NCI-H1105 (cell line): ENCODE measurements around the gene ATP2C2.
"Not testable (repeated sequence)": the region's sequence is repeated elsewhere in the genome, so short reads cannot be mapped to it uniquely, and the experiment has no call there.

Experiments used
- DNase-seq: peaks from one replicate; lab custom pipeline; 2025; lab: John Stamatoyannopoulos, UW

ATP2C2 gene

GRCh38 chr16:84396537-84397008, 28.2 kb downstream of the ATP2C2 start:
- no peak for DNase-seq

DNA sequence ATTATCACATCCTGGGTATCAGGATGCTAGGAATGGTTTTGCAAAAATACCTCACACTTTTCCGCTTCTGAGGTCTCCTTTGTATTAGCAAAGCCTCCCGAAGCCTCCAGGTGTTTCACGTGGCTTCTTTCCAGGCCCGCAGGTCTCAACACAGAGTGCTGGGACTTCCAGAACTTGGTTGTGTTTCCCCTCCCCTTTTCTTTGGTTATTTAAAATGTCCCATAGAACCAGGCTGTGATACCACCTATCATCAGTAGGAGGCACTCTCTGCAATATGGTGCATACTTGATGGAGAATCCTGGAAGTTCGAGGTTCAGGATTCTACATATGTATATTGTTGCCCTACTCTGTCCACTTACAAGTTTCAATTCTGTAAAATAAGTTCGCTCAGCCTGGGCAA, 28.8 kb downstream of the ATP2C2 start:
- DNase-seq = no peak

DNA sequence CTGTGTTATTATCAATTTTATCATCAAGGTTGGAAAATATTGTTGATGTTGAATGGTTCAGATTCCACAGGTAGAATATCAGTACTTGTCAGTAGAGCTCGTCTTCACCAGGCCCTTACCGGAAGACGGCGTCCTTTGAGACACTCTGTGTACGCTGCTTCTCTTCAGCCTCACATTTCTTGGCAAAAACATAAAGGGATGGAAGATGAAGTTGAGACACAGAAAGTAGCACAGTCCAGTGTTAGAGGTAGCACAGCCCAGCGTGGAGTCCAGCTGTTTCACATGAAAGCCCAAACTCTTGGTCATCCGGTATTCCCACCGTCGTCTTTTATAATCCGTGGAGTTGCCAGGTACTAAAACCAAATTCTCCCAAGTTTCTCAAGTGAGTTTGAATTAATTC, 30.4 kb downstream of the ATP2C2 start:
- no peak for DNase-seq

DNA sequence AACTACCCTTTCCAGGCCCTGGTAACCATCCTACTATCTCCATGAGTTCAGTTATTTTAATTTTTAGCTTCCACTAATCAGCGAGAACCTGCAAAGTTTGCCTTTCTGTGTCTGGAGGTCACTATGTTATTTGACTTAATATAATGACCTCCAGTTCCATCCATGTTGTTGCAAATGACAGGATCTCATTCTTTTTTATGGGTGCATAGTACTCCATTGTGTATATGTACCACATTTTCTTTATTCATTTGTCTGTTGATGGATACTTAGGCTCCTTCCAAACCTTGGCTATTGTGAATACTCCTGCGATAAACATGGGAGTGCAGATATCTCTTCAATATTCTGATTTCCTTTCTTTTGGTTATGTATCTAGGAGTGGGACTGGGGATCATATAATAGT, 31.6 kb downstream of the ATP2C2 start:
- not testable (repeated sequence) for DNase-seq

- not testable (repeated sequence) for DNase-seq
Measured at GRCh38 chr16:84403435-84403834, 35.1 kb downstream of the ATP2C2 start.

DNA sequence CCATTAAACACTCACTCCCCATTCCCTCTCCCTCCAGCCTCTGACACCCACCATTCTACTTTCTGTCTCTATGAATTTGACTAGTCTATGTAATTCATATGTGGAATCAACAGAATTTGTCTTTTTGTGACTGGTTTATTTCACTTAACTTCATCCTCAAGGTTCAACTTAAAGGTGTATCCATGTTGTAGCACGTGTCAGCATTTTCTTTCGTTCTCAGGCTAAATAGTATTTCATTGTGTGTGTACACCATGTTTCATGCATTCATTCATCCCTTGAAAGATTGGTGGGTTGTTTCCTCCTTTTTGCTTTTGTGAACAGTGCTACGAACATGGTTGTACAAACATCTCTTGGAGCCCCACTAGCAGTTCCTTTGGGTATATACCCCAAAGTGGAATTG, 36.0 kb downstream of the ATP2C2 start:
- DNase-seq = no peak

- no peak for DNase-seq
Measured at GRCh38 chr16:84404936-84405639, 36.8 kb downstream of the ATP2C2 start.

DNA sequence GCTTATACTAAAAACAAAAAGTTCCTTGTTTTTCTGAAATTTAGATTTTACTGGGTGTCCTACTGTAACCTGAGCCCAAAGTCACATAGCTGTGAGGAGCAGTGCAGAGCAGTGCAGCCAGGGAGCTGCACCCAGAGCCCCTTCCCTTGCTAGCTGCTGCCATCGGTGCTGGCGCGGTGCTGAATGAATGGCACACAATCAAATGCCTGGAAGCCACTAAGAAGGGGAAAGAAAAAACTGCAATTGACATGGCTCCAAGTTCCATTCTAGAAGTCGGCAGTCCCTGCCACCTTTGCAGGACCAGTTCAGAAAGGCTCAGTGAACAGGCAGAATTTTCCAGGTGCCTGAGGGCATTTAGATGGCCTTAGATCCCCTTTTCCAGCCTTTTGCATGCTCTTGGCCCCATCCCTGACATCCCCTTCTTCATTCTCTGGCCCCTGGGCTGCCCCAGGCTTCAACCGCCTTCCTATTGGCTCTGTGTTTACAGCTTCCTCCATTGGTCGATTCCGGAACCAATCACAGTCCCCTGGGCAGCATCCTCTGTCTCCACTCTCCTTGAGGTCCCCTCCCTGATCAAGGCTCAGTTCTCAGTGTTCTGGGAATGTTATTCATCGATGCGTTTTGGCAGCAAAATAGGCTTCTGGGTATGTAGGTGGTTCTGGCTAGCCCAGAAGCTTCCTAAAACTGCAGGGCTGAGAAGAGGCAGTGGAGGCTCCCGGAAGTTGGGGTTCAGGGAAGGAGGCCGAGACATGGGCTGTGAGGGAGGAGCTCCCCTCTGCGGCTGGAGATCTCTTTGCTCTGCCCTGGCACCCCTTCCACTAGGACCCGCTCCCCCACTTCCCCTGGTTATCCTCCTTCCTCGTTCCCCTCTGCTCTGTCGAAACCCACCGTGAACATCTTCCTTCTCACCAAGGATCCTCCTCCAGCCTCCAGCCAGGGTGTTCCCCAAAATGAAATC, 37.9 kb downstream of the ATP2C2 start:
- DNase-seq = no peak

GRCh38 chr16:84407588-84408313, 39.4 kb downstream of the ATP2C2 start:
- no peak for DNase-seq

DNA sequence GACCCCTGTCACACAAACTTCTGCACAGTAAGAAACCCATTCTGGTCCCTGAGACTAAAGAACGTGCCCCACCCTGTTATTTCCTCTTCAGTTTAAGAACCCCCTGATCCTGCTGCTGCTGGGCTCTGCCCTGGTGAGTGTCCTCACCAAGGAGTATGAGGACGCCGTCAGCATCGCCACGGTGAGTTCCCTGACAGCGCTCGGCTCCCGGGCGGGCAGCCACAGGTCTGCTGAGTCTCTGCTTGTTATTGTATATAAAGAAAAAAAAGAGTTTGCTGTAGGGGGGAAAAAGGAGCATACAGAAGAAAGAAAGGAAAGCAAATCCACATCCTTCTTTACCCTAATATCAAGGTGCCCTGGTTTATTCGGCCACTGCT, 40.0 kb downstream of the ATP2C2 start:
- DNase-seq = no peak

- no peak for DNase-seq
Measured at GRCh38 chr16:84408856-84409255, 40.5 kb downstream of the ATP2C2 start.

DNA sequence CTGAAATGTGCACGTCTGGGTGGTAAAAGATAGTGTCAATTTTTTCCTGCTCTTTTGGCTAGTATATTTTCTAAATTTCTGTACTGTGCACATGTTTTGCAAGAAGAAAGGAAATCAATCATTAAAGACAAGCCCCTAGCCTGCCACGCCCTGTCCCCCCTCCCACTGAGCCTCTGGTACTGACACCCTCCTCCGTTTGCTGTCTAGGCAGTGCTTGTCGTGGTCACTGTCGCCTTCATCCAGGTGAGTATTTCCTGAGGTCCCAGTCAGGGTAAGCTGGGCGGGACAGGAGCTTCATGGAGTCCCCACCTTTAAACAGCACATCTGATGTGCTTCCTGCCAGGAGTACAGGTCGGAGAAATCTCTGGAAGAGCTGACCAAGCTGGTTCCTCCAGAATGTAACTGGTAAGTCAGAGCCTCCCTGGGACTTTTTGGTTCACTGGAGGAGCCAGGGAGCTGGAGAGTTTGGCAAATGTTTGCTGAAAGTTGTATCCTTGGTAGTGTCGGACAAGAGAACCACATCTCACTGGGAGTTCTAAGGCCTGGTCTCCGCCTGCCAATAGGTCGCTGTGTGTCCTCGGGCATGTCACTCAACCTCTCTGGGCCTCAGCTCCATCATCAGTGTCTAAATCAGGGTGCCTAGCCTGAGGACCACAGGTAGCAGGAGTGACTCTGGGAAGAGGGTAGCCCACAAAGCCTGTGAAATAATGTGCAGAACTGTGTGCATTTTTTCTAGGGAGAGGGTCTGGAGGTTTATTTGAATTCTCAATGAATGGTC, 42.2 kb downstream of the ATP2C2 start:
- DNase-seq = no peak

- DNase-seq = no peak
Measured at GRCh38 chr16:84411768-84412167, 43.4 kb downstream of the ATP2C2 start.

GRCh38 chr16:84412262-84412661, 43.9 kb downstream of the ATP2C2 start:
- no peak for DNase-seq

GRCh38 chr16:84413244-84414004, 45.1 kb downstream of the ATP2C2 start:
- no peak for DNase-seq

- no peak for DNase-seq
Measured at GRCh38 chr16:84414789-84415326, 46.5 kb downstream of the ATP2C2 start.

GRCh38 chr16:84416407-84417321, 48.3 kb downstream of the ATP2C2 start:
- no peak for DNase-seq

- no peak for DNase-seq
Measured at GRCh38 chr16:84418056-84418849, 49.9 kb downstream of the ATP2C2 start.

GRCh38 chr16:84419730-84420129, 51.4 kb downstream of the ATP2C2 start:
- DNase-seq = no peak
